ENCODE data around the gene EML4.

DNA sequence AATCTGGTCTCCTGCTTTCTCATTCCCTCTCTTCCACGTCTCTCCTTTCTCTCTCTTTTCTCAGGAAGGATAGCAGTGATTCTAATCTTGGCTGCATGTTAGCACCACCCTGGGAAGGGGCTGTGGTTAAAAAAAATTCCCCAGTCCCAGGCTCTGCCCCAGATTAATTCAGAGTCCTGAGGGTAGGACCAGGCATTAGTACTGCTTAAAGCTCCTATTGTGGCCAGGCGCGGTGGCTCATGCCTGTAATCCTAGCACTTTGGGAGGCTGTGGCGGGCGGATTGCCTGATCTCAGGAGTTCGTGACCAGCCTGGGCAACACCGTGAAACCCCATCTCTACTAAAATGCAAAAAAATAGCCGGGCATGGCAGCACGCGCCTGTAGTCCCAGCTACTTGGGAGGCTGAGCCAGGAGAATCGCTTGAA lies 35.4 kb upstream of the EML4 start:
- TF ChIP-seq ZNF614 (CRISPR knock-in tag; IDR thresholded peaks at IDR 0.05; ENCODE audit: borderline replicate concordance) (no peak), ATF1 (CRISPR knock-in tag; IDR thresholded peaks at IDR 0.05) (no peak), PHF5A (CRISPR knock-in tag; IDR thresholded peaks at IDR 0.05; ENCODE audit: low read depth, unreplicated experiment) (no peak), ZNF547 (CRISPR knock-in tag; IDR thresholded peaks at IDR 0.05) (no peak), ZNF263 (CRISPR knock-in tag; IDR thresholded peaks at IDR 0.05) (no peak), ZNF557 (CRISPR knock-in tag; IDR thresholded peaks at IDR 0.05) (no peak), EZH2 (conservative IDR thresholded peaks at IDR 0.05; ENCODE audit: low read depth, low read length) (no peak), NR2F6 (IDR thresholded peaks at IDR 0.05) (no peak), NR2F6 (CRISPR knock-in tag; IDR thresholded peaks at IDR 0.05) (no peak), FOXP1 (IDR thresholded peaks at IDR 0.05) (no peak), FOXP1 (CRISPR knock-in tag; IDR thresholded peaks at IDR 0.05) (no peak), CREB1 (IDR thresholded peaks at IDR 0.05) (no peak), CREB1 (CRISPR knock-in tag; IDR thresholded peaks at IDR 0.05) (no peak), MTA3 (CRISPR knock-in tag; IDR thresholded peaks at IDR 0.05) (no peak)
- TF ChIP-seq, protein P1, sequence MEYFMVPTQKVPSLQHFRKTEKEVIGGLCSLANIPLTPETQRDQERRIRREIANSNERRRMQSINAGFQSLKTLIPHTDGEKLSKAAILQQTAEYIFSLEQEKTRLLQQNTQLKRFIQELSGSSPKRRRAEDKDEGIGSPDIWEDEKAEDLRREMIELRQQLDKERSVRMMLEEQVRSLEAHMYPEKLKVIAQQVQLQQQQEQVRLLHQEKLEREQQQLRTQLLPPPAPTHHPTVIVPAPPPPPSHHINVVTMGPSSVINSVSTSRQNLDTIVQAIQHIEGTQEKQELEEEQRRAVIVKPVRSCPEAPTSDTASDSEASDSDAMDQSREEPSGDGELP (IDR thresholded peaks at IDR 0.05; ENCODE audit: borderline replicate concordance, low read depth): no peak
- TF ChIP-seq, protein P2, sequence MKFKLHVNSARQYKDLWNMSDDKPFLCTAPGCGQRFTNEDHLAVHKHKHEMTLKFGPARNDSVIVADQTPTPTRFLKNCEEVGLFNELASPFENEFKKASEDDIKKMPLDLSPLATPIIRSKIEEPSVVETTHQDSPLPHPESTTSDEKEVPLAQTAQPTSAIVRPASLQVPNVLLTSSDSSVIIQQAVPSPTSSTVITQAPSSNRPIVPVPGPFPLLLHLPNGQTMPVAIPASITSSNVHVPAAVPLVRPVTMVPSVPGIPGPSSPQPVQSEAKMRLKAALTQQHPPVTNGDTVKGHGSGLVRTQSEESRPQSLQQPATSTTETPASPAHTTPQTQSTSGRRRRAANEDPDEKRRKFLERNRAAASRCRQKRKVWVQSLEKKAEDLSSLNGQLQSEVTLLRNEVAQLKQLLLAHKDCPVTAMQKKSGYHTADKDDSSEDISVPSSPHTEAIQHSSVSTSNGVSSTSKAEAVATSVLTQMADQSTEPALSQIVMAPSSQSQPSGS (CRISPR knock-in tag; IDR thresholded peaks at IDR 0.05): no peak

Data from HepG2 (cell line).